Epidermal melanocyte (primary cell): Measurements from ENCODE around the gene SLC25A13.
"Not testable (repeated sequence)": the region's sequence is repeated elsewhere in the genome, so short reads cannot be mapped to it uniquely, and the experiment has no call there.

ENCODE experiments used
- DNase-seq: peaks from one replicate; pipeline ENCODE4 v3.0.0; 2011; ENCODE audit warnings: low spot score; ENCODE audit not compliant: insufficient read length

Gene SLC25A13

GRCh38 chr7:96299496-96299895 lies 22.4 kb downstream of the SLC25A13 start:
- DNase-seq = no peak

DNA sequence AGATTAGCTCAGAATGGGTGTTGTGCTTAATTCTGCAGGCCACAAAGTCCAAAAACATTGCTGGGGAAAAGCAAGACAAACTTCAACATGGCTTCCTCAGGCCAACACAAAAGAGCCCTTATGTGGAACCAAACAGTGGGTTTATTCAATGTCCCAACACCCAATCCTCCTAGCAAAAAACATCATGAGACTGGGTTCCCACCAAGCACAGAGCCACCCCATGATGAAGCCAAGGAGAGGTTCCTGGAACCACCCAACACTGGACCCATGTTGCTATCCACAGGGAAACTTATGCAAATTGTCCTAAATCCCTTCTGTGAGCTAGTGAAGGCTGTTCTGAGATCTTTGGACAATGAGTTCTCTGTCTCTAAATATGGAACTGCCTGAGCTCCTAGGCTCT lies 24.0 kb downstream of the SLC25A13 start:
- peak; percentile 65 for DNase-seq

- DNase-seq = not testable (repeated sequence)
Observed at GRCh38 chr7:96297446-96297845, 24.5 kb downstream of the SLC25A13 start.

DNA sequence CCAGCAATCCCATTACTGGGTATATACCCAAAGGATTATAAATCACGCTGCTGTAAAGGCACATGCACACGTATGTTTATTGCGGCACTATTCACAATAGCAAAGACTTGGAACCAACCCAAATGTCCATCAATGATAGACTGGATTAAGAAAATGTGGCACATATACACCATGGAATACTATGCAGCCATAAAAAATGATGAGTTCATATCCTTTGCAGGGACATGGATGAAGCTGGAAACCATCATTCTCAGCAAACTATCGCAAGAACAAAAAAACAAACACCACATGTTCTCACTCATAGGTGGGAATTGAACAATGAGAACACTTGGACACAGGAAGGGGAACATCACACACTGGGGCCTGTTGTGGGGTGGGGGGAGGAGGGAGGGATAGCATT lies 28.0 kb downstream of the SLC25A13 start:
- DNase-seq = not testable (repeated sequence)

- no peak for DNase-seq
Observed at GRCh38 chr7:96287559-96287958, 34.3 kb downstream of the SLC25A13 start.

DNA sequence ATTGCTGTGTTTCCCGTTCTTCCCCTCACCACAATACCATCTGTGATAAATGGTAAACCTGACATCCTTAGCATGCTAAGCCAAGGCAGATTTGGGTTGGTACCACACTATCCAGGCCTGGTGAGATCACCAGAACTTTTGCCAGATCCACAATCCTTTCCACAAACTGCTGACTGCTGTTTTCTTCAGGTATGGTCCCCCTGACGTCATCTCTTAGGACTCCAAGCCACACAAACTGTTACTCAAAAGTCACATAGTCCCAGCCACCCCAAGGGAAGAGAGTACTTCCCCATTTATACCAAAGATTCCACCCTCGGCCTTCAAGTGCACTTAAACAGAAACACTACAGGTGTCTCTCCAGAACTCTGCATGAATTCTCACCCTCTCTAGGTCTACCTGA lies 34.8 kb downstream of the SLC25A13 start:
- no peak for DNase-seq

DNA sequence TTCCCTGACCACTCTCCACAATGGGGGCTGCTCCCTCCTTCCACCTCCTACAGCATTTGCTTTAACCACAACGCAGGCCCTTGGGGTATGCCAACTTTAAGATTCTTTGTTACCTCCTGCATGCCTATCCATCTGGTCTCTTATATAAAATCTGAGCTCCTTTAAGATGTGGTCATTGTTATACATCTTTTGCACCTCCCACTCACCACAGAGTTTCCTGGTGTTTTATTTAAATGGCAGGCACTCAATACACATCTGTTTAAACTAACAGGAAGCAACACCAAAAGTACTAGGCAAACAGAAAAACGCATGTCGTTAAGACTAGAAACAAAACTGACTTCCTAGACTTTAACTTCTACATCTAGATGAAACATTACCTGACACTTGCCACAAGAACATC lies 36.3 kb downstream of the SLC25A13 start:
- no peak for DNase-seq

GRCh38 chr7:96284835-96285234 lies 37.1 kb downstream of the SLC25A13 start:
- DNase-seq = no peak

DNA sequence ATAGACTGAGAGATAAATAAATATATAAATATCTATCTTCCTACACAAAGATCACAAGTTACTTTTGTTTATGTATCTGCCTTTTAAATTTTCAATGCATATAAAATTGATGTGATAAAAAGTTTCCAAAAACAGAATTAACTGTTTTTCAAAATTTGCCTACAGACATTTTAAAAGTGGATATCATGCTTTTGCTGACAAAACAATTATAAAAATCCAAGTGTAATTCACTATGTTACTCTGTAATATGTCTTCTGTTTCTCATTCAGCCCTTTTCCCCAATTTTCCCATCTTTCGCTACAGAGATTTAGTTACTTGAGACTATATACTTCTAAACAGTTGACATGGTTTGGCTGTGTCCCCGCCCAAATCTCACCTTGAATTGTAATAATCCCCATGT lies 37.7 kb downstream of the SLC25A13 start:
- no peak for DNase-seq

- no peak for DNase-seq
Observed at GRCh38 chr7:96282835-96283234, 39.1 kb downstream of the SLC25A13 start.

DNA sequence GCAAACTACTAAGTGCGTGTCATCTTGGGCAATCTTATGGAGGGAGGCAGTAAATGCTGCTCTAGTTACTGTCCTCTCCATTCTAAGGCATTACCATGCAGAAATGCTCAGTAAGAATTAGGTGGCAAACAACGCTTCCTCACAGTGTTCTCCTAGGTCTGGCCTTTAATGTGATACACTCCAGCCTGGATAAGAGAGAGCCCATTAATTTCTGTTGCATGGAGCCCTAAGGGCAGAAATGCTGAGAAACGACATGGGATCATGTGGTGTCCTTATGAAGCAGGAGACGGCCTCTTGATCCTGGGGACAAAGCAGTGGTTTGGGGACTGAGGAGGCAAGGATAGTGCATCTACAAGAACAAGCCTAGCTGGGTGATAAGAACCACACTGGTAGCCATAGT lies 44.0 kb downstream of the SLC25A13 start:
- no peak for DNase-seq

- no peak for DNase-seq
Observed at GRCh38 chr7:96276019-96276418, 45.9 kb downstream of the SLC25A13 start.

GRCh38 chr7:96273716-96274115 lies 48.2 kb downstream of the SLC25A13 start:
- no peak for DNase-seq

GRCh38 chr7:96269246-96269994 lies 52.5 kb downstream of the SLC25A13 start:
- no peak for DNase-seq

DNA sequence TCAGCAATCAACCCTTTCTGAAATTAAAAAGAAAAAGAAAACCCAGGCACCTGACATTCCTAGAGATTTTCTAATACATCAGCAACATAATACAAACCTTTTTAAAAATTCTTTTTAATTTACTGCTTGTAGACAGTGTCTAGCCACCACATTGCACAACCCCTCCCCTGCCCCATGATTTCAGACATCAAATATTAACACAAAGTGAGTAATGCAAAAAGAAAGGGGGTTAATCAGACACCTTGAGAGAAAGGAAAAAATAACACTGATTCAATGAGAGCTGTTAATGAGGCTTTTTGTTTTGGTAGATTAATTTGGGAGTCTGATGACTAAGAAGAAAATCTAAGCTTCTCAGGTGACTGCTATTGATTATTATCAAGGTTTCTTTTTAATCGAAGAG lies 55.3 kb downstream of the SLC25A13 start:
- DNase-seq = no peak

- DNase-seq = no peak
Observed at GRCh38 chr7:96266015-96266414, 55.9 kb downstream of the SLC25A13 start.

GRCh38 chr7:96253964-96254363 lies 67.9 kb downstream of the SLC25A13 start:
- DNase-seq = no peak

DNA sequence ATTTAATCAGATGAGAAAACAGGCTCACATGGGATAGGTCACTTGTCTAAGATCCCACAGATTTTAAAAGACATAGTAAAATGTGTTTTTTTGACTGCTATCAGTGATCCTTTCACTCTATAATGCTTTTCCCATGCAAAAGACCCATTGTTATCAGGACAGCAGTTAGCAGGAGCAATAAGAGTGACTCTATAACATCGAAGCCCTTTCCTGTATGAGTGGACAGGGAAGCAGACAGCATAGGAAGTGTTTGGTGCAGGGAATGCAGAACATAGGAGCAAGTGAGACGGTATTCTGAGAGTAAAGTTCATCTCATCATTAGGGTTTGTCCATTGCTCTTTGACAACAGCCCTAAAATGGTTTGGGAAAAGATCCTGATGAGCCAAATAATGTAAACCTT lies 68.5 kb downstream of the SLC25A13 start:
- DNase-seq = no peak

DNA sequence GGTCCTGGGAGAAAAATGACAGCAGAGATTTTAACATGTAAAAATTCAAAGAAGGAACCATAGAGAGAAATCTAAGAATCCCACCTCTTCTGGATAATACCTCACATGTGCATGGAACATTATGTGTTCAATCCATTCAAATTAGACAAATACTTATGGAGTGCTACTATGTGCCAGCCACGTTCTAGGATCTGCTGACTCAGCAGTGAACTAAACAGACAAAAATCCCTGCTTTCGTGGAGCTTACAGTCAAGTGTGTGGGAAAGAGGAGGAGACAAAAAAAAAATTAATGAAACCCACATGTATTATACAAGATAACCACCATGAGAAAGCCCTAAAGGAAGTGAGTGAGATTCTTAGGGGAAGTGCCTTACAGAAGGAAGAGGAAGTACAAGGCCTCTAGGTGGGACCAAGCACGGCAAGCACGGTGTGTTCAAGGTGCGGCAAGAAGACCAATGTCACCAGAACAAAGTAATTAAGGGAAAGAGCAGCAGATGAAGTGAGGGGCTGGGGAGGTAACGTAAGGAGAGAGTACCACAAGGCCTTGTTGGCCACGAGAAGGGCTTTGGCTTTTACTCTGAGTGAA lies 71.0 kb downstream of the SLC25A13 start:
- no peak for DNase-seq

GRCh38 chr7:96248405-96248804 lies 73.5 kb downstream of the SLC25A13 start:
- DNase-seq = no peak

GRCh38 chr7:96246919-96247318 lies 75.0 kb downstream of the SLC25A13 start:
- no peak for DNase-seq

GRCh38 chr7:96244992-96245292 lies 77.0 kb downstream of the SLC25A13 start:
- DNase-seq = no peak

- no peak for DNase-seq
Observed at GRCh38 chr7:96244244-96244991, 77.5 kb downstream of the SLC25A13 start.
